ENCODE measurements around the gene GANAB. TPM values are rescaled to one million over a fixed set of nuclear protein-coding genes. Genes with fewer than 3 reads are reported as not detected.
"Not testable (repeated sequence)": the region's sequence is repeated elsewhere in the genome, so short reads cannot be mapped to it uniquely, and the experiment has no call there.

Gene GANAB
- total RNA-seq, 2 donors from 2014 or later = 252 to 303 TPM

DNA sequence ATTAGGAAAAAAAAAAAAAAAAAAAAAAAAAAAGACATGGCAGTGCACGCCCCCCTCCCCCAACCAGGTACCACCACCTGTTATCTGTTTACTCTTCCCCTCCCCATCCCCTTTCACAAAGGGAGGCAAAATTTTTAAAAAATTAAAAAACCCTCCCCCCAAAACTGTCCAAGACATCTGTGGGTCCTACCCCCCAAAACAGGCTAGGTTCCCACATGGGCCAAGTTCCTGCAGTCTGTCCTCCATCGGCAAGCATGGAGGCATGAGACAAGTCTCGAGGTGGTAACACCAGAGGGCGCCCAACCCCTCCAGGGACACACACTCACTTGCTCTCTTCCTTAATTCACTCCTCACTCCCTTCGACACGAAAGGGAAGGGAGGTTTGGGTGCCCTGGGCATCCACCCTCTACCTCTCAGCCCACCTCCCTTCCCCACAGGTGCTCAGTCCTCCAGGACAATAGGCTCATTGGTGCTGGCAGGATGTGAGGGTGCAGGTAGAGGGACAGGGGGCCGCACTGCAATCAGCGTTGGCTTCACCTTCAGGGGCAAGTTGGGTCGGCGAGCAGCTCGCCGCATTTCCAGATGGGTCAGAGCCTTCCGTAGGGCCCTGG is 52.9 kb downstream of the GANAB start:
- Histone ChIP-seq H3K9me3 (no peaks in the 10 kb centered on the region), H3K27ac (no peak overlapping the region), H3K4me1 (peaks cover 20% of the 10 kb centered on the region), H3K9ac (ENCODE audit: low read depth in 2 of 2, low read length in 2 of 2) (no peak overlapping the region), H3K4me3 (no peak overlapping the region), H3K36me3 (peaks cover 6% of the 10 kb centered on the region), H3K27me3 (no peaks in the 10 kb centered on the region)
- peak; percentile 88 for DNase-seq
- TF ChIP-seq, protein P1, sequence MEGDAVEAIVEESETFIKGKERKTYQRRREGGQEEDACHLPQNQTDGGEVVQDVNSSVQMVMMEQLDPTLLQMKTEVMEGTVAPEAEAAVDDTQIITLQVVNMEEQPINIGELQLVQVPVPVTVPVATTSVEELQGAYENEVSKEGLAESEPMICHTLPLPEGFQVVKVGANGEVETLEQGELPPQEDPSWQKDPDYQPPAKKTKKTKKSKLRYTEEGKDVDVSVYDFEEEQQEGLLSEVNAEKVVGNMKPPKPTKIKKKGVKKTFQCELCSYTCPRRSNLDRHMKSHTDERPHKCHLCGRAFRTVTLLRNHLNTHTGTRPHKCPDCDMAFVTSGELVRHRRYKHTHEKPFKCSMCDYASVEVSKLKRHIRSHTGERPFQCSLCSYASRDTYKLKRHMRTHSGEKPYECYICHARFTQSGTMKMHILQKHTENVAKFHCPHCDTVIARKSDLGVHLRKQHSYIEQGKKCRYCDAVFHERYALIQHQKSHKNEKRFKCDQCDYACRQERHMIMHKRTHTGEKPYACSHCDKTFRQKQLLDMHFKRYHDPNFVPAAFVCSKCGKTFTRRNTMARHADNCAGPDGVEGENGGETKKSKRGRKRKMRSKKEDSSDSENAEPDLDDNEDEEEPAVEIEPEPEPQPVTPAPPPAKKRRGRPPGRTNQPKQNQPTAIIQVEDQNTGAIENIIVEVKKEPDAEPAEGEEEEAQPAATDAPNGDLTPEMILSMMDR (IDR thresholded peaks at IDR 0.05) = peak; percentile 64
- intact Hi-C loops (cut with DNase I) = loop anchor here (10.0 kb wide), 1 partner anchor 101 kb away; no protein-coding TSS in a partner anchor

DNA sequence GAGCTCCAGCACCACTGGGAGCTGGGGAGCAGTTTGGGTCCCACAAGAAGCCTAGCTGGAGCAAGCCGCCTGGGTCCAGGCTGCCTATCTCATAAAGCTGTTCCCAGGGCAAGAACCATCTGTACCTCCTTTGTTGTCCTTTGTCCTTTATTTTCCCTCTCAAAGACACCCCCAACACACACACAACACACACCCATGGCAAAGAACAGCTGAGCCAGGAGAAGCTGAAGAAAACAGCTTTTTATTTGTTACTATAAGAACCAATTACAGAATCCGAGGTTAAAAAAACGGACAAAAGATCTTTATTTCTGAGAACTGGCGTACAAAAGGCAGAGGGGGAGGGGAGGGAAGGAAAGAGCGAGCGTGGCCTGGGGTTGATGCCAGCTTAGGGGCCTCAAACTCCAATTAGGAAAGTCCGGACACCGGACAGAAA is 53.4 kb downstream of the GANAB start:
- intact Hi-C loops (cut with DNase I) = loop anchor here (10.0 kb wide), 1 partner anchor 102 kb away; no protein-coding TSS in a partner anchor
- Histone ChIP-seq H3K9ac (ENCODE audit: low read depth in 2 of 2, low read length in 2 of 2) (peak overlapping the region in 1 of 2 donors; percentile 96), H3K9me3 (no peaks in the 10 kb centered on the region), H3K27me3 (no peaks in the 10 kb centered on the region), H3K27ac (no peak overlapping the region), H3K36me3 (peaks cover 3% of the 10 kb centered on the region), H3K4me3 (no peak overlapping the region), H3K4me1 (peaks cover 20% of the 10 kb centered on the region)
- TF ChIP-seq, protein P1 (IDR thresholded peaks at IDR 0.05) = no peak
- no peak for DNase-seq

DNA sequence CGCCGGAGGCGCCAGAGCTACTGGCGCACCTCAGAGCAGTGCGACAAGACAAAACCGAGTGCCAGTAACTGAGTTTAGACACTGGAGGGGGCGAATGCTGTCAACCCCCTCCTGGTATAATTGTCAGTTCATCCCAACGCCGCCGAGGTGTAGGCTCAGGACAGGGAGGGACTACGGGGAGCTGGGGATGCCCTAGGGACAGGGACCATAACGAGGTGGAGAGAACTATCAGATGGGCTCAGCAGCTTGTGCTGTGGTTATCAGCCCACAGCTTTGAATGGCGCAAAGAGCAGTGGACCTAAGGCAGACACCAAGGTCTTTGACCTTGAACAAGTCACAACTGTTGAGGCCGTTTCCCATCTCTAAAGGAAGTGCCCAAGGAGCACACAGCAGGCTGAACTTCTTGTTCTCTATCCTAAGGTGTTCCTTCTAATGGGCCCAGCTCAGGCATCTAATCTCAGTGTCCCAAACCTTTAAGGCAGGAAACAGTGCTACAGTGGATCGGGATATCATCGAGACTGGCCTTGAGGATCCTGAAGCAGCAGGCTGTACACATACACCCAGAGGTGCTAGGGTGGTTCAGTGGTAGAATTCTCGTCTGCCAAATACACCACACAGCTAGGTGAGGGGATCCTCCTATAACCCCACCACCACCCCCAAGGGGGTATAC is 54.1 kb downstream of the GANAB start:
- H3K27ac ChIP-seq = peak overlapping the region; percentile 94
- peaks cover 20% of the 10 kb centered on the region for H3K4me1 ChIP-seq
- H3K9ac ChIP-seq (ENCODE audit: low read depth in 2 of 2, low read length in 2 of 2) = peak overlapping the region; percentile 45 to 96
- no peaks in the 10 kb centered on the region for H3K9me3 ChIP-seq
- H3K36me3 ChIP-seq = no peaks in the 10 kb centered on the region
- intact Hi-C loops (cut with DNase I) = loop anchor here (10.0 kb wide), 1 partner anchor 103 kb away; no protein-coding TSS in a partner anchor
- DNase-seq = no peak
- H3K27me3 ChIP-seq = no peaks in the 10 kb centered on the region
- TF ChIP-seq, protein P1 (IDR thresholded peaks at IDR 0.05) = no peak
- H3K4me3 ChIP-seq = peak overlapping the region; percentile 54

DNA sequence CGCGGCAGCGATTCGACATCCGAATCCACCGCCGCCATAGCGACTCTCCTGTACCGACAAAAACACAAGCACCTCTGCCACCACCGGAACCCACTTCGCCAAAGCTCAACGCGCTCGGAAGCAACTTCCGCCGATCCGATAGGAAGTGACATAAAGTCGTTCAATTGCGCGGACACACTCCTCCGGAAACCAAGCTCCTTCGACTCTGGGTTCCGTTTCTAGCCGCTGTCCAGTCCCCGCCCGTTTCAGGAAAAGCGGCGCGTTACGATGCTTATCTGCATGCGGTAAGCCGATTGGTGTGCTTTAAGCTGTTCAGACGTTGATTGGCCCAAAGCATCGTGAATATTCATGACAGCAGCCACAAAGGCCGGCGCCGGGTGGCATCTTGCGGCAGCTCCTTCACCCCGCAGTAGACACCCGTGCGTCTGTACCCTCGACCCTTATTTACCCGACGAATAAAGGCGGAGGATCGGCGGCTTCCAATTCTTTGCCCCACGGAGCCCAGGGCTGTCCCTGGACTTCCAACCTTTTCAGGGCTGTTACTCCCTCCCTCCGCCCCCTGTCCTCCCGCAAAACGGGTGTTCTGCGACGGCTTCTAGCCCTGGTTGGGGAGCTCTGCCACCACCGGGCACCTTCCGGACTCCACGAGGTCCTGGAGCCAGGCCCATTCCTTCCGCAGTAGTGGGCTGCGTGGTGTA is 54.8 kb downstream of the GANAB start, which contains the start of gene TUT1:
TUT1 (minus strand) TSS at position 76 of the 698 bp plus-strand sequence; CDS start at position 38, 38 bp downstream.
- H3K9me3 ChIP-seq = no peaks in the 10 kb centered on the region
- H3K4me3 ChIP-seq = peak within 1 kb of the TSS; percentile 54
- H3K4me1 ChIP-seq = peaks cover 20% of the 10 kb centered on the region
- peak within 1 kb of the TSS; percentile 94 for H3K27ac ChIP-seq
- TF ChIP-seq, protein P1 (IDR thresholded peaks at IDR 0.05) = no peak
- DNase-seq = peak; percentile 98
- no peaks in the 10 kb centered on the region for H3K36me3 ChIP-seq
- intact Hi-C loops (cut with DNase I) = loop anchor here (10.0 kb wide), 1 partner anchor 103 kb away; no protein-coding TSS in a partner anchor
- peak within 1 kb of the TSS; percentile 53 to 96 for H3K9ac ChIP-seq (ENCODE audit: low read depth in 2 of 2, low read length in 2 of 2)
- no peaks in the 10 kb centered on the region for H3K27me3 ChIP-seq

DNA sequence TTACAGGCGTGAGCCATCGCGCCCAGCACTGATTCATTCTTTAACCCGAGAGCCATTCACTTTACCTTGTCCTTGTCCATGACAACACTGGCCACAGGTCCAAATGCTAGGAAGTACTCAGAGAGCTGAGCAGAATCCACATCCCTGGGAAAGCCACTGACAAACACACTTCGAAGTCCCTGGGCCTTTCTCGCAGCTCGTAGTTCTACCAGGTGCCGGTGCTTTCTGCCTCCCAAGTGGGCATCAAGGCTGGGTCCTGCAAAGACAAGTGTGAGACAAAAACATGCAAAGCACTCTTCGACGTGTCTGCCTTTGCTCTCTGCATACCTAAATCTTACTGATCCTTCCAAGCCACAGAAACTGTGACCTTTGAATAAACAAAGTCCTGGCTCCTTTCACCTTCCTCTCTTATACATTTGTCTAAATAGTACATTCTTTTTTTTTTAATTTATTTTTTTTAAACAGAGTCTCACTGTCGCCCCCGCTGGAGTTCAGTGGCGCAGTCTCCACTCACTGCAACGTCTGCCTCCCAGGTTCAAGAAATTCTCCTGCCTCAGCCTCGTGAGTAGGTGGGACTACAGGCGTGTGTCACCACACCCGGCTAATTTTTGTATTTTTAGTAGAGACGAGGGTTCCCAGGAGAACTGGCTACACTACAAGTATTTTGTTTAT is 57.3 kb downstream of the GANAB start:
- DNase-seq = no peak
- intact Hi-C loops (cut with DNase I) = no loop called here
- TF ChIP-seq, protein P1 (IDR thresholded peaks at IDR 0.05) = no peak
- Histone ChIP-seq H3K4me3 (no peak overlapping the region), H3K36me3 (no peaks in the 10 kb centered on the region), H3K27me3 (no peaks in the 10 kb centered on the region), H3K4me1 (peaks cover 20% of the 10 kb centered on the region), H3K9me3 (no peaks in the 10 kb centered on the region), H3K9ac (ENCODE audit: low read depth in 2 of 2, low read length in 2 of 2) (no peak overlapping the region), H3K27ac (no peak overlapping the region)

DNA sequence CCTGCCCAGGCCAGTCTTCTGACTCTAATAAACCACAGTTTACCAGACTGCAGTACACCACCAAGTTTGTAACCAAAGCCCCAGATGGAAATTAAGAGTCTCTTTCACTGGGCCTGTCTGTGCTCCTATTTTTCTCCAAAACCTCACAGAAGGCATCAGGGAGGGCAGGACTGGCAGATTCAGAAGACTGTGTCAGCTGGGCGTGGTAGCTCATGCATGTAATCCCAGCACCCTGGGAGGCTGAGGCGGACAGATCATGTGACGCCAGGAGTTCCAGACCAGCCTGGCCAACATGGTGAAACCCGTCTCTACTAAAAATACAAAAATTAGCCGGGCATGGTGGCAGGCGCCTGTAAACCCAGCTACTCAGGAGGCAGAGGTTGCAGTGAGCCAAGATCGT is 61.1 kb downstream of the GANAB start:
- H3K9me3 ChIP-seq; H3K4me1 ChIP-seq; H3K27ac ChIP-seq; intact Hi-C loops (cut with DNase I); H3K27me3 ChIP-seq; H3K9ac ChIP-seq (ENCODE audit: low read depth in 2 of 2, low read length in 2 of 2); H3K36me3 ChIP-seq; DNase-seq; H3K4me3 ChIP-seq: not testable (repeated sequence)

DNA sequence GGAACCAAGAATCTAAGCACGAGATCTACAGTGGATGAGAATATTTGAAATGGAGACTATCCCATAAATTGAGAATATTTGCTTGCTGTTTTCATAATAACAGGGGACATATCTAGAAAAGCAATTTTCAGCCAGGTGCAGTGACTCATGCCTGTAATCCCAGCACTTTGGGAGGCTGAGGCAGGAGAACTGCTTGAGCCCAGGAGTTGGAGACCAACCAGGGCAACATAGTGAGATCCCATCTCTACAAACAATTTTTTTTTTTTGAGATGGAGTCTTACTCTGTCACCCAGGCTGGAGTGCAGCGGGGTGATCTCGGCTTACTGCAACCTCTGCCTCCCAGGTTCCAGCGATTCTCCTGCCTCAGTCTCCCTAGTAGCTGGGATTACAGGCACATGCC is 64.7 kb downstream of the GANAB start:
- intact Hi-C loops (cut with DNase I); H3K9ac ChIP-seq (ENCODE audit: low read depth in 2 of 2, low read length in 2 of 2); H3K27me3 ChIP-seq; DNase-seq; H3K36me3 ChIP-seq; H3K27ac ChIP-seq; H3K4me1 ChIP-seq; H3K9me3 ChIP-seq; H3K4me3 ChIP-seq: not testable (repeated sequence)

All from colonic mucosa (tissue), 4 donors.